Skeletal muscle satellite cell (primary cell): Measurements from ENCODE around the gene GDF7.

Experiments
- H3K27me3 ChIP-seq: 2 replicates; pipeline ENCODE4 v1.7.0; 2013; ENCODE audit warnings: low read length; ENCODE audit not compliant: control insufficient read depth, insufficient read depth
- H3K36me3 ChIP-seq: 2 replicates; pipeline ENCODE4 v1.7.0; 2013; ENCODE audit warnings: mild to moderate bottlenecking, control low read depth, low read length; ENCODE audit not compliant: insufficient read depth
- H3K4me1 ChIP-seq: 2 replicates; pipeline ENCODE4 v1.7.0; 2013; ENCODE audit warnings: low read length; ENCODE audit not compliant: control insufficient read depth, insufficient read depth
- H3K4me2 ChIP-seq: 2 replicates; pipeline ENCODE4 v1.7.0; 2013; ENCODE audit warnings: mild to moderate bottlenecking, low read length
- H3K4me3 ChIP-seq: 2 replicates; pipeline ENCODE4 v1.7.0; 2013; ENCODE audit warnings: low read length
- H3K9ac ChIP-seq: 2 replicates; pipeline ENCODE4 v1.7.0; 2013; ENCODE audit warnings: mild to moderate bottlenecking, low read depth, low read length, moderate library complexity
- H3K9me3 ChIP-seq: replicated peaks from 2 replicates; pipeline ENCODE4 v1.7.0; 2013; ENCODE audit warnings: mild to moderate bottlenecking, control low read depth, low read length

Gene GDF7

GRCh38 chr2:20623241-20623640, 43.7 kb upstream of the GDF7 start:
- Histone ChIP-seq H3K36me3 (peaks cover 22% of the 10 kb centered on the region), H3K9ac (no peak overlapping the region), H3K4me1 (peaks cover 15% of the 10 kb centered on the region), H3K27me3 (no peaks in the 10 kb centered on the region), H3K4me3 (no peak overlapping the region), H3K9me3 (no peaks in the 10 kb centered on the region), H3K4me2 (no peak overlapping the region)

- Histone ChIP-seq H3K9ac (no peak overlapping the region), H3K4me2 (no peak overlapping the region), H3K4me3 (no peak overlapping the region), H3K27me3 (no peaks in the 10 kb centered on the region), H3K9me3 (no peaks in the 10 kb centered on the region), H3K4me1 (peaks cover 10% of the 10 kb centered on the region), H3K36me3 (peaks cover 22% of the 10 kb centered on the region)
These were observed 43.2 kb upstream of the GDF7 start for GRCh38 chr2:20623741-20624155.

- Histone ChIP-seq H3K4me1 (peaks cover 4% of the 10 kb centered on the region), H3K9ac (no peak overlapping the region), H3K27me3 (no peaks in the 10 kb centered on the region), H3K4me3 (no peak overlapping the region), H3K9me3 (no peaks in the 10 kb centered on the region), H3K36me3 (peaks cover 22% of the 10 kb centered on the region), H3K4me2 (no peak overlapping the region)
These were observed 42.6 kb upstream of the GDF7 start for GRCh38 chr2:20624156-20624883.

- Histone ChIP-seq H3K4me1 (peaks cover 4% of the 10 kb centered on the region), H3K4me2 (no peak overlapping the region), H3K9ac (no peak overlapping the region), H3K27me3 (no peaks in the 10 kb centered on the region), H3K36me3 (peaks cover 22% of the 10 kb centered on the region), H3K4me3 (no peak overlapping the region), H3K9me3 (no peaks in the 10 kb centered on the region)
These were observed 42.0 kb upstream of the GDF7 start for GRCh38 chr2:20624884-20625485.

DNA sequence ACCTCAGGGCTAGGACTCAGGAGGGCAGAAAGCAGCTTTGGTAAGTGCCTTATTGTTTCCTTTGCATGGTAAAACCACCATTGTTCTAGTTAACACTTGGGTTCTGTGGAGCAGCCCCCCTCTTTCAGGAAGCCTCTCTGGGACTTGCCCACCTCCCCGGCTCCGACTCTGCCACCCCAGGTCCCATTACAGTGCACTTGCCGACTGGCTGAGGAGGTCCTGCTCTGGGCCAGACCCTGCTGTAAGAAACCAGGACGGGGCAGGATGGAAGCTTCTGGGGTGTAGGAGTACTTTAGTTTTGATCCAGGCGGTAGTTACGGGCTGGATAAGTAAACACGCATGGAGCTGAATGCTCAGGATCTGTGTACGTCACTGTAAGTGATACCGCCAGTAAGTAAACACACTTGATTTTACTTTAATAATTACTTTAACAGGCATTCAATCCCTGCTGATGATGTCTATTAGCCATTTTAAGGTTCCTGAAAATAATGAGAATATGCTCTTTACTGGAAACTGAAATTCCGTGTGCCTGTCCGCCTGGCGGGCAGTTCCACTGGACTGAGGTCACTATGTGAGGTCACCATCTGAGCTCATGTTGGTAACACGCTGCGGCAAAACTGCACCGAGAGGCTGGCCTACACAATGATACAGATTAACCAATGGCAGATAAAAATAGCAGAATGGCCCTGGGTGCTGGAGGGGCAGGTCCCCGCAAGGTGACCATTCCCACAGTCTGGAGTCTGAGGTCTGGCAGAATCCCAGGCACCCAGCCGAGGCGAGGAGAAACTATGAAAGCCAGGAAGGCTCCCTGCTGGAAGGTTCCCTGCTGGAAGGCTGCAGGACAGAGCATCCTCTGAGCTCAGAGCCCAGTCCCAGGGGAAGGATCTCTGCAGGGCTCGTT, 41.2 kb upstream of the GDF7 start:
- H3K36me3 ChIP-seq: peaks cover 19% of the 10 kb centered on the region

GRCh38 chr2:20626392-20626697, 40.6 kb upstream of the GDF7 start:
- H3K4me1 ChIP-seq: peaks cover 4% of the 10 kb centered on the region
- H3K9me3 ChIP-seq: no peaks in the 10 kb centered on the region
- H3K4me3 ChIP-seq: no peak overlapping the region
- no peak overlapping the region for H3K9ac ChIP-seq
- no peaks in the 10 kb centered on the region for H3K27me3 ChIP-seq
- H3K4me2 ChIP-seq: no peak overlapping the region
- H3K36me3 ChIP-seq: peaks cover 16% of the 10 kb centered on the region

More for the DNA sequence above, 41.2 kb upstream of the GDF7 start:
- H3K9ac ChIP-seq: no peak overlapping the region
- H3K4me1 ChIP-seq: peaks cover 4% of the 10 kb centered on the region
- H3K27me3 ChIP-seq: no peaks in the 10 kb centered on the region
- H3K4me3 ChIP-seq: no peak overlapping the region
- no peak overlapping the region for H3K4me2 ChIP-seq
- H3K9me3 ChIP-seq: no peaks in the 10 kb centered on the region

DNA sequence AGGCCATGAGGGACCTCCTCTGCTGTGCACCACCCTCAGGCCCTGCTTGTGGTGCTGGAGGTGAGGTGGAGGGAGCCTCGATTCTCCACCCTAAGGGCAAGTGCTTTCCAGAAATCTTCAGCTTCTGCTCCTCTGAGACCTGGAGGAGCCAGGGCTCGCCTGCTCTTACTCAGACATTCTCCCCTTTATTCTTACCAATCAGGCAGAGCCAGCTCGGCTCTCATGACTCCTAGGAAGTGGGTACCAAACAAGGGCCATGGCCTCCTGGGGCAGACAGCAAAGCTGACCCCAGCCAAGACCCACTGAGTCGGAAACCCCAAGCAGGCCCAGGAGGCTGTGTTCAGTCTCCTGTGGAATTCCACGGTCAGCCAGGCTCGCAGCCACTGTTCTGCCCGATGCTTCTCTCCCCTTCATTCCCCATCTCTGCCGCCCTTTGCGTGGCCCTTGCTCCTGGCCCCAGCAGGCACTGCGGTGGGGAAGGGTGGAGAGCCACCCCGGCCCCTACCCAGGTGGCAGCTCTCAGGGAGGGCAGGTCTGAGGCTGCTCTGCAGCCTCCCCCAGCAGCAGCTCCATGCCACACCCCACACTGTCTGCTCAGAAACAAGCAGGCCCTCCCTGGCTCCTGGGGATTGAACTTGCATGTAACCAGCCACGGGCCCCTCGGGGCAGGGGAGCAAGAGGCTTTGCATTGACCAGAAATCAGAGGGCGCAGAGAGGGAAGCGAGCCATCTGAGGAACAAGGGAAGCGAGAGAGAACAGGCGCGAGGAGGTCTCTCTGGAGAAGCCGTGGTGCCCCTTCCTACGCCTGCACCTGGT, 40.0 kb upstream of the GDF7 start:
- no peaks in the 10 kb centered on the region for H3K9me3 ChIP-seq
- H3K4me3 ChIP-seq: no peak overlapping the region
- H3K9ac ChIP-seq: no peak overlapping the region
- no peaks in the 10 kb centered on the region for H3K27me3 ChIP-seq
- peaks cover 4% of the 10 kb centered on the region for H3K4me1 ChIP-seq
- no peak overlapping the region for H3K4me2 ChIP-seq
- H3K36me3 ChIP-seq: peaks cover 12% of the 10 kb centered on the region

- Histone ChIP-seq H3K9me3 (no peaks in the 10 kb centered on the region), H3K27me3 (no peaks in the 10 kb centered on the region), H3K9ac (no peak overlapping the region), H3K4me1 (peaks cover 2% of the 10 kb centered on the region), H3K4me3 (no peak overlapping the region), H3K4me2 (no peak overlapping the region), H3K36me3 (peaks cover 11% of the 10 kb centered on the region)
These were observed 39.1 kb upstream of the GDF7 start for GRCh38 chr2:20627712-20628380.

- H3K27me3 ChIP-seq: no peaks in the 10 kb centered on the region
- peaks cover 6% of the 10 kb centered on the region for H3K4me1 ChIP-seq
- no peak overlapping the region for H3K9ac ChIP-seq
- H3K4me3 ChIP-seq: no peak overlapping the region
- no peaks in the 10 kb centered on the region for H3K9me3 ChIP-seq
- H3K36me3 ChIP-seq: peaks cover 6% of the 10 kb centered on the region
- H3K4me2 ChIP-seq: no peak overlapping the region
These were observed 37.8 kb upstream of the GDF7 start for GRCh38 chr2:20629181-20629580.

GRCh38 chr2:20629581-20630171, 37.3 kb upstream of the GDF7 start:
- H3K27me3 ChIP-seq: no peaks in the 10 kb centered on the region
- no peak overlapping the region for H3K9ac ChIP-seq
- H3K9me3 ChIP-seq: no peaks in the 10 kb centered on the region
- peaks cover 11% of the 10 kb centered on the region for H3K4me1 ChIP-seq
- no peak overlapping the region for H3K4me3 ChIP-seq
- H3K4me2 ChIP-seq: no peak overlapping the region
- H3K36me3 ChIP-seq: peaks cover under 1% of the 10 kb centered on the region
